Testis (tissue), 3 donors: Measurements from ENCODE around the gene P3H2. TPM values are rescaled to one million over a fixed set of nuclear protein-coding genes. Genes with fewer than 3 reads are reported as not detected.

Experiments used
- DNase-seq: peaks from one replicate; pipeline ENCODE4 v3.0.0-alpha.2; 2019
- H3K27ac ChIP-seq, 2 donors: fragments of 200-600 bp; sonication (generic); one replicate each; pipeline ENCODE4 v1.5.1; 2019
- H3K27me3 ChIP-seq: fragments of 200-600 bp; sonication (generic); one replicate; pipeline ENCODE4 v1.5.1; 2019
- H3K36me3 ChIP-seq: fragments of 200-600 bp; sonication (generic); one replicate; pipeline ENCODE4 v1.5.1; 2017; ENCODE audit warnings: low read depth; ENCODE audit errors: missing control alignments
- H3K4me1 ChIP-seq: fragments of 200-600 bp; sonication (generic); one replicate; pipeline ENCODE4 v1.5.1; 2019
- H3K4me3 ChIP-seq, 2 donors: fragments of 200-600 bp; sonication (generic); one replicate each; pipeline ENCODE4 v1.5.1; 2017 to 2019
- H3K9me3 ChIP-seq: fragments of 200-600 bp; sonication (generic); one replicate; pipeline ENCODE4 v1.5.1; 2017
- CTCF ChIP-seq, 3 experiments: fragments of 450-650 bp in 2 of 3; fragments of 200-600 bp in 1 of 3; sonication (generic) in 1 of 3; IDR thresholded peaks; one replicate each; pipeline ENCODE4 v1.5.1; 2016 to 2019; ENCODE audit warnings: antibody characterized with exemption in 3 of 3, mild to moderate bottlenecking in 2 of 3, moderate library complexity in 1 of 3
- POLR2A ChIP-seq: fragments of 450-650 bp; IDR thresholded peaks from one replicate; pipeline ENCODE4 v1.6.1; 2017; ENCODE audit warnings: antibody characterized with exemption, mild to moderate bottlenecking, moderate library complexity
- WGBS, 2 donors: methylation state at CpG; one replicate each; pipeline ENCODE4 v1.1.5; 2018; 5-methylcytosine and 5-hydroxymethylcytosine counted together
- intact Hi-C: fragments of 100-400 bp; cut with DNase I; formaldehyde crosslinking; loops from one replicate; pipeline ENCODE4 v1.15.1; 2023; ENCODE audit warnings: low total_unique reads
- polyA plus RNA-seq: library from polyadenylated mRNA; stranded (reverse); fragments of 350-450 nt; fragmentation: Illumina TruSeq; extraction: RNeasy Lipid Tissue Mini Kit (QIAGEN cat#74804); gene quantifications from one replicate; pipeline ENCODE4 v1.2.3, GENCODE V29; 2014; ENCODE audit warnings: low read depth, low replicate concordance; ENCODE audit not compliant: insufficient read depth
- total RNA-seq, 2 donors: library from RNA; depleted of rRNA; stranded (reverse); fragments of >200 nt; gene quantifications; one replicate each; pipeline ENCODE4 v1.2.3, GENCODE V29; 2016

Gene P3H2
- total and polyA plus RNA-seq, 3 donors from 2014 or later = 7.2 to 11.0 (median 10.1) TPM

GRCh38 chr3:189914799-189915198 lies 205.9 kb downstream of the P3H2 start:
- WGBS, 2 donors = 75 to 87% methylated on average over 3 of the region's 3 CpGs
- H3K4me1 ChIP-seq = no peaks in the 10 kb centered on the region
- no peak for DNase-seq
- no peaks in the 10 kb centered on the region for H3K9me3 ChIP-seq
- TF ChIP-seq CTCF (IDR thresholded peaks at IDR 0.05) = no peak
- TF ChIP-seq POLR2A = no peak
- H3K36me3 ChIP-seq = no peaks in the 10 kb centered on the region
- H3K27me3 ChIP-seq = no peaks in the 10 kb centered on the region
- no peak overlapping the region for H3K4me3 ChIP-seq
- no peak overlapping the region for H3K27ac ChIP-seq
- intact Hi-C loops = no loop called here

GRCh38 chr3:189911001-189911400 lies 209.7 kb downstream of the P3H2 start:
- H3K9me3 ChIP-seq = no peaks in the 10 kb centered on the region
- 65 to 73% methylated on average over 1 of the region's 1 CpG for WGBS, 2 donors
- no peaks in the 10 kb centered on the region for H3K36me3 ChIP-seq
- no peaks in the 10 kb centered on the region for H3K27me3 ChIP-seq
- H3K27ac ChIP-seq = no peak overlapping the region
- H3K4me3 ChIP-seq = no peak overlapping the region
- H3K4me1 ChIP-seq = no peaks in the 10 kb centered on the region
- DNase-seq = no peak
- intact Hi-C loops = no loop called here
- TF ChIP-seq CTCF (IDR thresholded peaks at IDR 0.05) (no peak), POLR2A (no peak)

GRCh38 chr3:189909573-189909972 lies 211.1 kb downstream of the P3H2 start:
- no peaks in the 10 kb centered on the region for H3K9me3 ChIP-seq
- intact Hi-C loops = no loop called here
- no peaks in the 10 kb centered on the region for H3K27me3 ChIP-seq
- no peak overlapping the region for H3K4me3 ChIP-seq
- H3K4me1 ChIP-seq = no peaks in the 10 kb centered on the region
- H3K36me3 ChIP-seq = no peaks in the 10 kb centered on the region
- 86 to 92% methylated on average over 2 of the region's 2 CpGs for WGBS, 2 donors
- no peak for TF ChIP-seq POLR2A
- no peak for TF ChIP-seq CTCF (IDR thresholded peaks at IDR 0.05)
- H3K27ac ChIP-seq = no peak overlapping the region
- no peak for DNase-seq

GRCh38 chr3:189909139-189909538 lies 211.6 kb downstream of the P3H2 start:
- intact Hi-C loops = no loop called here
- no peak overlapping the region for H3K4me3 ChIP-seq
- no peaks in the 10 kb centered on the region for H3K27me3 ChIP-seq
- no peaks in the 10 kb centered on the region for H3K36me3 ChIP-seq
- no peaks in the 10 kb centered on the region for H3K4me1 ChIP-seq
- H3K27ac ChIP-seq = no peak overlapping the region
- TF ChIP-seq CTCF (IDR thresholded peaks at IDR 0.05) (no peak), POLR2A (no peak)
- 86 to 91% methylated on average over 3 of the region's 3 CpGs for WGBS, 2 donors
- DNase-seq = no peak
- no peaks in the 10 kb centered on the region for H3K9me3 ChIP-seq

GRCh38 chr3:189908646-189909045 lies 212.1 kb downstream of the P3H2 start:
- H3K27ac ChIP-seq = no peak overlapping the region
- no peak for DNase-seq
- no peaks in the 10 kb centered on the region for H3K36me3 ChIP-seq
- H3K4me1 ChIP-seq = no peaks in the 10 kb centered on the region
- TF ChIP-seq CTCF (IDR thresholded peaks at IDR 0.05) (no peak), POLR2A (no peak)
- H3K27me3 ChIP-seq = no peaks in the 10 kb centered on the region
- H3K9me3 ChIP-seq = no peaks in the 10 kb centered on the region
- intact Hi-C loops = no loop called here
- H3K4me3 ChIP-seq = no peak overlapping the region
